ENCODE results near the gene CTRB1.

Gene CTRB1

GRCh38 chr16:75218256-75219076 is at the start of gene CTRB1:
CTRB1 (plus strand) TSS chr16:75218988; CDS start chr16:75219008, 20 bp downstream.
- DNase-seq (ENCODE audit: low read depth, low spot score): no peak

GRCh38 chr16:75169899-75170405 is 48.8 kb upstream of the CTRB1 start:
- no peak for DNase-seq (ENCODE audit: low read depth, low spot score)
- H3K27ac ChIP-seq: no peak overlapping the region

More at GRCh38 chr16:75218256-75219076, at the start of gene CTRB1:
- no peak within 1 kb of the TSS for H3K27ac ChIP-seq

GRCh38 chr16:75172578-75172977 is 46.2 kb upstream of the CTRB1 start:
- H3K27ac ChIP-seq: no peak overlapping the region
- no peak for DNase-seq (ENCODE audit: low read depth, low spot score)

- no peak overlapping the region for H3K27ac ChIP-seq
- DNase-seq (ENCODE audit: low read depth, low spot score): no peak
Measured at GRCh38 chr16:75175074-75175473, 43.7 kb upstream of the CTRB1 start.

- no peak overlapping the region for H3K27ac ChIP-seq
- DNase-seq (ENCODE audit: low read depth, low spot score): no peak
Measured at GRCh38 chr16:75176926-75177325, 41.9 kb upstream of the CTRB1 start.

GRCh38 chr16:75179208-75179607 is 39.6 kb upstream of the CTRB1 start:
- no peak overlapping the region for H3K27ac ChIP-seq
- no peak for DNase-seq (ENCODE audit: low read depth, low spot score)

GRCh38 chr16:75181630-75182029 is 37.2 kb upstream of the CTRB1 start:
- DNase-seq (ENCODE audit: low read depth, low spot score): no peak
- H3K27ac ChIP-seq: no peak overlapping the region

GRCh38 chr16:75188832-75189477 is 29.8 kb upstream of the CTRB1 start:
- no peak overlapping the region for H3K27ac ChIP-seq
- DNase-seq (ENCODE audit: low read depth, low spot score): no peak

GRCh38 chr16:75189638-75190245 is 29.0 kb upstream of the CTRB1 start:
- no peak for DNase-seq (ENCODE audit: low read depth, low spot score)
- H3K27ac ChIP-seq: no peak overlapping the region

- no peak overlapping the region for H3K27ac ChIP-seq
- DNase-seq (ENCODE audit: low read depth, low spot score): no peak
Measured at GRCh38 chr16:75192606-75193264, 26.1 kb upstream of the CTRB1 start.

- H3K27ac ChIP-seq: no peak overlapping the region
- DNase-seq (ENCODE audit: low read depth, low spot score): no peak
Measured at GRCh38 chr16:75193265-75193650, 25.5 kb upstream of the CTRB1 start.

GRCh38 chr16:75193730-75194444 is 24.9 kb upstream of the CTRB1 start:
- H3K27ac ChIP-seq: no peak overlapping the region
- no peak for DNase-seq (ENCODE audit: low read depth, low spot score)

- no peak overlapping the region for H3K27ac ChIP-seq
- no peak for DNase-seq (ENCODE audit: low read depth, low spot score)
Measured at GRCh38 chr16:75195811-75196790, 22.7 kb upstream of the CTRB1 start.

- DNase-seq (ENCODE audit: low read depth, low spot score): no peak
- H3K27ac ChIP-seq: no peak overlapping the region
Measured at GRCh38 chr16:75196836-75197235, 22.0 kb upstream of the CTRB1 start.

GRCh38 chr16:75197522-75198134 is 21.2 kb upstream of the CTRB1 start:
- no peak for DNase-seq (ENCODE audit: low read depth, low spot score)

GRCh38 chr16:75198135-75198600 is 20.6 kb upstream of the CTRB1 start:
- no peak overlapping the region for H3K27ac ChIP-seq
- DNase-seq (ENCODE audit: low read depth, low spot score): no peak

More at GRCh38 chr16:75197522-75198134, 21.2 kb upstream of the CTRB1 start:
- H3K27ac ChIP-seq: no peak overlapping the region

GRCh38 chr16:75202069-75202590 is 16.7 kb upstream of the CTRB1 start:
- DNase-seq (ENCODE audit: low read depth, low spot score): no peak
- no peak overlapping the region for H3K27ac ChIP-seq

GRCh38 chr16:75203096-75203495 is 15.7 kb upstream of the CTRB1 start:
- no peak overlapping the region for H3K27ac ChIP-seq
- no peak for DNase-seq (ENCODE audit: low read depth, low spot score)

Data from epithelial cell of prostate (primary cell).